Liver (tissue), 9 donors: Measurements from ENCODE around the gene NAA16. TPM values are rescaled to one million over a fixed set of nuclear protein-coding genes. Genes with fewer than 3 reads are reported as not detected.

Experiments
- DNase-seq: peaks from one replicate; pipeline ENCODE4 v3.0.0-alpha.2; 2017; ENCODE audit warnings: low spot score
- H3K27ac ChIP-seq, 2 donors: one replicate each; pipeline ENCODE4 v1.7.0; 2013; ENCODE audit warnings: inconsistent platforms in 2 of 2, low read length in 2 of 2, control low read depth in 1 of 2, low read depth in 1 of 2, mild to moderate bottlenecking in 1 of 2
- H3K27me3 ChIP-seq, 4 donors: one replicate each; pipeline versions ENCODE4 v1.6.1 to v1.7.0; 2013; ENCODE audit warnings: low read length in 3 of 4, inconsistent platforms in 1 of 4, mild to moderate bottlenecking in 1 of 4, moderate library complexity in 1 of 4; ENCODE audit not compliant: control insufficient read depth in 4 of 4, insufficient read depth in 4 of 4
- H3K36me3 ChIP-seq, 4 donors: one replicate each; pipeline versions ENCODE4 v1.6.1 to v1.7.0; 2013; ENCODE audit warnings: low read length in 3 of 4, mild to moderate bottlenecking in 3 of 4, low read depth in 1 of 4, moderate library complexity in 1 of 4; ENCODE audit not compliant: control insufficient read depth in 4 of 4, insufficient read depth in 3 of 4
- H3K4me1 ChIP-seq, 4 donors: one replicate each; pipeline versions ENCODE4 v1.6.1 to v1.7.0; 2013; ENCODE audit warnings: low read length in 3 of 4, mild to moderate bottlenecking in 3 of 4, moderate library complexity in 1 of 4; ENCODE audit not compliant: control insufficient read depth in 4 of 4, insufficient read depth in 4 of 4
- H3K4me3 ChIP-seq, 3 donors: one replicate each; pipeline versions ENCODE4 v1.6.1 to v1.7.0; 2013; ENCODE audit warnings: low read length in 3 of 3, control low read depth in 1 of 3, low read depth in 1 of 3, mild to moderate bottlenecking in 1 of 3
- H3K9ac ChIP-seq, 2 donors: one replicate each; pipeline ENCODE4 v1.7.0; 2013; ENCODE audit warnings: low read length in 2 of 2, mild to moderate bottlenecking in 2 of 2, moderate library complexity in 2 of 2, control low read depth in 1 of 2, low read depth in 1 of 2
- H3K9me3 ChIP-seq, 4 donors: one replicate each; pipeline versions ENCODE4 v1.6.1 to v1.7.0; 2013; ENCODE audit warnings: low read length in 3 of 4; ENCODE audit not compliant: control insufficient read depth in 4 of 4
- EGR1 ChIP-seq, 2 donors: IDR thresholded peaks; 2 replicates each; pipeline ENCODE4 v1.6.1; 2016 to 2018; ENCODE audit warnings: antibody characterized with exemption in 2 of 2, low read depth in 2 of 2
- FOXA1 ChIP-seq: IDR thresholded peaks from 2 replicates; pipeline ENCODE4 v1.6.1; 2016; ENCODE audit warnings: antibody characterized with exemption
- FOXA2 ChIP-seq: IDR thresholded peaks from 2 replicates; pipeline ENCODE4 v1.6.1; 2016; ENCODE audit warnings: antibody characterized with exemption
- GABPA ChIP-seq, 2 donors: IDR thresholded peaks in 1 of 2; conservative IDR thresholded peaks in 1 of 2; 2 replicates each; pipeline ENCODE4 v1.6.1; 2016; ENCODE audit warnings: antibody characterized with exemption in 2 of 2, mild to moderate bottlenecking in 1 of 2, moderate library complexity in 1 of 2
- HNF4A ChIP-seq, 2 donors: conservative IDR thresholded peaks; 2 replicates each; pipeline ENCODE4 v1.6.1; 2016; ENCODE audit warnings: antibody characterized with exemption in 2 of 2, mild to moderate bottlenecking in 2 of 2
- HNF4G ChIP-seq: IDR thresholded peaks from 2 replicates; pipeline ENCODE4 v1.6.1; 2016; ENCODE audit warnings: antibody characterized with exemption
- JUND ChIP-seq, 2 donors: IDR thresholded peaks; 2 replicates each; pipeline ENCODE4 v1.6.1; 2016; ENCODE audit warnings: antibody characterized with exemption in 2 of 2
- NR2F2 ChIP-seq: IDR thresholded peaks from 2 replicates; pipeline ENCODE4 v1.6.1; 2016; ENCODE audit warnings: antibody characterized with exemption
- RAD21 ChIP-seq, 2 donors: IDR thresholded peaks; 2 replicates each; pipeline ENCODE4 v1.6.1; 2016; ENCODE audit warnings: antibody characterized with exemption in 2 of 2, mild to moderate bottlenecking in 2 of 2
- RXRA ChIP-seq, 2 donors: IDR thresholded peaks; 2 replicates each; pipeline ENCODE4 v1.6.1; 2017 to 2018; ENCODE audit warnings: antibody characterized with exemption in 2 of 2, mild to moderate bottlenecking in 1 of 2
- SP1 ChIP-seq: IDR thresholded peaks from 2 replicates; pipeline ENCODE4 v1.6.1; 2018; ENCODE audit warnings: antibody characterized with exemption, mild to moderate bottlenecking
- TAF1 ChIP-seq: conservative IDR thresholded peaks from 2 replicates; pipeline ENCODE4 v1.6.1; 2016; ENCODE audit warnings: antibody characterized with exemption, mild to moderate bottlenecking
- YY1 ChIP-seq: IDR thresholded peaks from 2 replicates; pipeline ENCODE4 v1.6.1; 2016; ENCODE audit warnings: antibody characterized with exemption, mild to moderate bottlenecking
- WGBS: extraction: QIAGEN DNeasy Blood & Tissue Kit; methylation state at CpG from one replicate; pipeline ENCODE4 v1.1.7; 2013; 5-methylcytosine and 5-hydroxymethylcytosine counted together
- polyA plus RNA-seq, 2 donors: library from polyadenylated mRNA; stranded (reverse) in 1 of 2; unstranded in 1 of 2; fragments of 200-250 nt in 1 of 2; fragments of >200 nt in 1 of 2; fragmentation: Nextera tagmentation in 1 of 2; extraction: Ambion mirVana in 1 of 2; gene quantifications; one replicate each; pipeline versions ENCODE4 v1.2.1 to v1.2.3, GENCODE V29; 2013 to 2015
- total RNA-seq, 2 donors: library from RNA; depleted of rRNA; stranded (reverse); fragments of >200 nt; gene quantifications; one replicate each; pipeline ENCODE4 v1.2.3, GENCODE V29; 2014
- TF ChIP-seq, protein P1 (sequence below): fragments of 150-350 bp; IDR thresholded peaks from 2 replicates; pipeline ENCODE4 v1.5.1; 2017; ENCODE audit warnings: improper control_type of control experiment, low read depth, low read length; ENCODE audit not compliant: missing input control
- TF ChIP-seq, protein P2 (sequence below): IDR thresholded peaks from 2 replicates; pipeline ENCODE4 v1.6.1; 2016; ENCODE audit warnings: antibody characterized with exemption, mild to moderate bottlenecking
- TF ChIP-seq, protein P3 (sequence below): IDR thresholded peaks from 2 replicates; pipeline ENCODE4 v1.6.1; 2016; ENCODE audit warnings: antibody characterized with exemption
- TF ChIP-seq, protein P4 (sequence below): IDR thresholded peaks from 2 replicates; pipeline ENCODE4 v1.6.1; 2016; ENCODE audit warnings: antibody characterized with exemption
- TF ChIP-seq, protein P5 (sequence below): IDR thresholded peaks from 2 replicates; pipeline ENCODE4 v1.6.1; 2016; ENCODE audit warnings: antibody characterized with exemption
- donor health status: healthy.
- donor health status: healthy.
- donor health status: healthy.
- donor health status: healthy.
- donor health status: healthy.

NAA16 gene
- total and polyA plus RNA-seq, 4 donors: 2.6 to 11.5 (median 9.2) TPM

DNA sequence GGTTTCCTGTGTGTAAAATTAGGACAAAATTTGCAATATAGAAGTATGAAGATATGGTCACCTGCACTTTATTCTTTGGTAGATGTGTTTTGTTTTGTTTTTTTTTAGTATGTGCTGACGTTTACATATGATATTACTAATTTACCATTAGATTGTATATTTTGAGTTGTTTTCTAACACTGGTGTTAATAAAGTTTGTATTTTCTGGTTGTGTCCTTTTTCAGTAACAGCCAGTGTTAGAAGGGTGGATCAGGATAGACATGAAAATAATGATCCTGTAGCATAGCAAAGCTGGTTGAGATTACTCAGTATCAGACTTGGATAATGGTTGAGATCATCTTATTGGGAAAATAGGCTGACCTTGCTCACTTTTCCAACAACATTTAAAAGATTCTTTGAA lies 6.2 kb downstream of the NAA16 start:
- DNase-seq: no peak
- Histone ChIP-seq H3K9me3 (no peaks in the 10 kb centered on the region), H3K27me3 (no peaks in the 10 kb centered on the region), H3K4me3 (no peak overlapping the region), H3K4me1 (peaks cover 0 to 25% (median 7%) of the 10 kb centered on the region in 4 donors), H3K27ac (no peak overlapping the region), H3K36me3 (peaks cover 0 to 2% (median 0%) of the 10 kb centered on the region in 4 donors), H3K9ac (no peak overlapping the region)
- TF ChIP-seq JUND (IDR thresholded peaks at IDR 0.05) (no peak), FOXA1 (no peak), EGR1 (IDR thresholded peaks at IDR 0.05; ENCODE audit: low read depth in 2 of 2) (no peak), HNF4G (no peak), RXRA (IDR thresholded peaks at IDR 0.05) (no peak), TAF1 (no peak), HNF4A (conservative IDR thresholded peaks at IDR 0.05) (no peak), NR2F2 (no peak), FOXA2 (no peak), YY1 (no peak), RAD21 (IDR thresholded peaks at IDR 0.05) (no peak), SP1 (no peak), GABPA (IDR thresholded peaks at IDR 0.05 in 1 of 2, conservative IDR thresholded peaks at IDR 0.05 in 1 of 2) (no peak)
- TF ChIP-seq, protein P1, sequence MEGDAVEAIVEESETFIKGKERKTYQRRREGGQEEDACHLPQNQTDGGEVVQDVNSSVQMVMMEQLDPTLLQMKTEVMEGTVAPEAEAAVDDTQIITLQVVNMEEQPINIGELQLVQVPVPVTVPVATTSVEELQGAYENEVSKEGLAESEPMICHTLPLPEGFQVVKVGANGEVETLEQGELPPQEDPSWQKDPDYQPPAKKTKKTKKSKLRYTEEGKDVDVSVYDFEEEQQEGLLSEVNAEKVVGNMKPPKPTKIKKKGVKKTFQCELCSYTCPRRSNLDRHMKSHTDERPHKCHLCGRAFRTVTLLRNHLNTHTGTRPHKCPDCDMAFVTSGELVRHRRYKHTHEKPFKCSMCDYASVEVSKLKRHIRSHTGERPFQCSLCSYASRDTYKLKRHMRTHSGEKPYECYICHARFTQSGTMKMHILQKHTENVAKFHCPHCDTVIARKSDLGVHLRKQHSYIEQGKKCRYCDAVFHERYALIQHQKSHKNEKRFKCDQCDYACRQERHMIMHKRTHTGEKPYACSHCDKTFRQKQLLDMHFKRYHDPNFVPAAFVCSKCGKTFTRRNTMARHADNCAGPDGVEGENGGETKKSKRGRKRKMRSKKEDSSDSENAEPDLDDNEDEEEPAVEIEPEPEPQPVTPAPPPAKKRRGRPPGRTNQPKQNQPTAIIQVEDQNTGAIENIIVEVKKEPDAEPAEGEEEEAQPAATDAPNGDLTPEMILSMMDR: no peak
- TF ChIP-seq, protein P2, sequence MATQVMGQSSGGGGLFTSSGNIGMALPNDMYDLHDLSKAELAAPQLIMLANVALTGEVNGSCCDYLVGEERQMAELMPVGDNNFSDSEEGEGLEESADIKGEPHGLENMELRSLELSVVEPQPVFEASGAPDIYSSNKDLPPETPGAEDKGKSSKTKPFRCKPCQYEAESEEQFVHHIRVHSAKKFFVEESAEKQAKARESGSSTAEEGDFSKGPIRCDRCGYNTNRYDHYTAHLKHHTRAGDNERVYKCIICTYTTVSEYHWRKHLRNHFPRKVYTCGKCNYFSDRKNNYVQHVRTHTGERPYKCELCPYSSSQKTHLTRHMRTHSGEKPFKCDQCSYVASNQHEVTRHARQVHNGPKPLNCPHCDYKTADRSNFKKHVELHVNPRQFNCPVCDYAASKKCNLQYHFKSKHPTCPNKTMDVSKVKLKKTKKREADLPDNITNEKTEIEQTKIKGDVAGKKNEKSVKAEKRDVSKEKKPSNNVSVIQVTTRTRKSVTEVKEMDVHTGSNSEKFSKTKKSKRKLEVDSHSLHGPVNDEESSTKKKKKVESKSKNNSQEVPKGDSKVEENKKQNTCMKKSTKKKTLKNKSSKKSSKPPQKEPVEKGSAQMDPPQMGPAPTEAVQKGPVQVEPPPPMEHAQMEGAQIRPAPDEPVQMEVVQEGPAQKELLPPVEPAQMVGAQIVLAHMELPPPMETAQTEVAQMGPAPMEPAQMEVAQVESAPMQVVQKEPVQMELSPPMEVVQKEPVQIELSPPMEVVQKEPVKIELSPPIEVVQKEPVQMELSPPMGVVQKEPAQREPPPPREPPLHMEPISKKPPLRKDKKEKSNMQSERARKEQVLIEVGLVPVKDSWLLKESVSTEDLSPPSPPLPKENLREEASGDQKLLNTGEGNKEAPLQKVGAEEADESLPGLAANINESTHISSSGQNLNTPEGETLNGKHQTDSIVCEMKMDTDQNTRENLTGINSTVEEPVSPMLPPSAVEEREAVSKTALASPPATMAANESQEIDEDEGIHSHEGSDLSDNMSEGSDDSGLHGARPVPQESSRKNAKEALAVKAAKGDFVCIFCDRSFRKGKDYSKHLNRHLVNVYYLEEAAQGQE: no peak
- TF ChIP-seq, protein P3, sequence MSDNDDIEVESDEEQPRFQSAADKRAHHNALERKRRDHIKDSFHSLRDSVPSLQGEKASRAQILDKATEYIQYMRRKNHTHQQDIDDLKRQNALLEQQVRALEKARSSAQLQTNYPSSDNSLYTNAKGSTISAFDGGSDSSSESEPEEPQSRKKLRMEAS: no peak
- TF ChIP-seq, protein P4, sequence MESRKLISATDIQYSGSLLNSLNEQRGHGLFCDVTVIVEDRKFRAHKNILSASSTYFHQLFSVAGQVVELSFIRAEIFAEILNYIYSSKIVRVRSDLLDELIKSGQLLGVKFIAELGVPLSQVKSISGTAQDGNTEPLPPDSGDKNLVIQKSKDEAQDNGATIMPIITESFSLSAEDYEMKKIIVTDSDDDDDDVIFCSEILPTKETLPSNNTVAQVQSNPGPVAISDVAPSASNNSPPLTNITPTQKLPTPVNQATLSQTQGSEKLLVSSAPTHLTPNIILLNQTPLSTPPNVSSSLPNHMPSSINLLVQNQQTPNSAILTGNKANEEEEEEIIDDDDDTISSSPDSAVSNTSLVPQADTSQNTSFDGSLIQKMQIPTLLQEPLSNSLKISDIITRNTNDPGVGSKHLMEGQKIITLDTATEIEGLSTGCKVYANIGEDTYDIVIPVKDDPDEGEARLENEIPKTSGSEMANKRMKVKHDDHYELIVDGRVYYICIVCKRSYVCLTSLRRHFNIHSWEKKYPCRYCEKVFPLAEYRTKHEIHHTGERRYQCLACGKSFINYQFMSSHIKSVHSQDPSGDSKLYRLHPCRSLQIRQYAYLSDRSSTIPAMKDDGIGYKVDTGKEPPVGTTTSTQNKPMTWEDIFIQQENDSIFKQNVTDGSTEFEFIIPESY: no peak
- TF ChIP-seq, protein P5, sequence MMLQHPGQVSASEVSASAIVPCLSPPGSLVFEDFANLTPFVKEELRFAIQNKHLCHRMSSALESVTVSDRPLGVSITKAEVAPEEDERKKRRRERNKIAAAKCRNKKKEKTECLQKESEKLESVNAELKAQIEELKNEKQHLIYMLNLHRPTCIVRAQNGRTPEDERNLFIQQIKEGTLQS: no peak
- WGBS: 95% methylated on average over 1 of the region's 1 CpG
